BE2C (cell line): Measurements from ENCODE around the gene FBP1. TPM values are rescaled to one million over a fixed set of nuclear protein-coding genes. Genes with fewer than 3 reads are reported as not detected.

Experiments
- DNase-seq: peaks from one replicate; pipeline ENCODE4 v3.0.0-alpha.2; 2020
- H3K27me3 ChIP-seq: fragments of 250-450 bp; sonication (Bioruptor Pico); 2 replicates; pipeline ENCODE4 v1.5.1; 2020; ENCODE audit warnings: mild to moderate bottlenecking
- H3K36me3 ChIP-seq: fragments of 250-450 bp; sonication (Bioruptor Pico); 2 replicates; pipeline ENCODE4 v1.5.1; 2020; ENCODE audit warnings: mild to moderate bottlenecking
- H3K4me1 ChIP-seq: fragments of 250-450 bp; sonication (Bioruptor Pico); 2 replicates; pipeline ENCODE4 v1.5.1; 2020
- H3K4me3 ChIP-seq: 2 replicates; pipeline ENCODE4 v1.5.1; 2011; ENCODE audit warnings: low read depth, low read length
- H3K9me3 ChIP-seq: fragments of 250-450 bp; sonication (Bioruptor Pico); 2 replicates; pipeline ENCODE4 v1.5.1; 2020
- CTCF ChIP-seq: IDR thresholded peaks from 2 replicates; pipeline ENCODE4 v1.5.1; 2012; ENCODE audit warnings: mild to moderate bottlenecking, low read depth, low read length
- polyA plus RNA-seq: library from polyadenylated mRNA; unstranded; fragments of >200 nt; gene quantifications from one replicate; pipeline ENCODE4 v1.2.1, GENCODE V29; 2012; ENCODE audit warnings: low read depth, missing spikeins; ENCODE audit not compliant: insufficient read length, insufficient read depth

The FBP1 gene
- not detected for polyA plus RNA-seq

DNA sequence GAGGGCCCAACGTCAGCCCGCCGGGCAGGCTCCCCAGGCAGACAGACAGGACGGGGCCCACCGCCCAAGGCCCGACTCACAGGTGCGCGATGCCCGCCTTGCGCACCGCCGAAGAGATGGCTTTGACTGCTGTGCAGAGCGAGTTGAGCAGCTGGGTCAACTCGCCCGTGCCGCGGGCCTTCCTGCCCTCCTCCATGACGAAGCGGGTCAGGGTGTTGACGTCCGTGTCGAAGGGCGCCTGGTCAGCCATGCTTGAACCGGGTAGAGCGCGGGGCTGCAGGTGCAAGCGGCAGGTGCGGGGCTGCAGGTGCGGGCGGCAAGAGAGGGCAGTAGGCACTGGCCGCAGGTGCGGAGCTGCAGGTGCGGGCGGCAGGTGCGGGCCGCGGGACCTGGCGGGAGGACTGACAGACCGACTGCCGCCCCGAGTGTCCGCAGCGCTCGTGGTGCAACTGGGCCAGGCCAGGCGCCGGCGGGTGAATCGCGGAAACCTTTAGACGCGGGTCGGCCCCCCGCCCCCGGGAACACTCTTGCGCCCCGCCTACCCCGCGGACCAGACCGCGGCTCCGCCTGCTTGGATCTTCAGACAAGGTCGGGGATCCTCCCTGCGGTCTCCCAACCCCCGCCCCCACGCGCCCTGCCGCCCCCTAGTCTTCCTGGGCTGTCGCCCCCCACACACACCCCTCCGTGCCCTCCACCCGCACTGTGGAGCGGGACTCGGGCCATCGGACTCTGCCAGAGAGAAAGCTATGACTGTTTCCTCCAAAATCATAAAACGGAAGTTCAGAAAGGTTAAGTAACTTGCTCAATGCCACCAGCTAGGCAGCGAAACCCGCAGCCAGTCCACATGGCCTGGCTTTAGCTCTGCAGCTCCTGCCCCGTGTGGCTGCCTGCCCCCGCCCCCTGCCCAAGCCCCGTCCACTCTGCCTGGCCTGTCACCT is at the start of gene FBP1:
TSS of gene FBP1 (minus strand) at position 458 of the 938 bp plus-strand sequence. CDS start at position 250, 208 bp downstream.
- TF ChIP-seq CTCF = no peak
- Histone ChIP-seq H3K27me3 (no peaks in the 10 kb centered on the region), H3K4me1 (no peaks in the 10 kb centered on the region; the same call in 1 of the 2 replicates), H3K4me3 (no peak within 1 kb of the TSS), H3K36me3 (no peaks in the 10 kb centered on the region), H3K9me3 (no peaks in the 10 kb centered on the region)
- DNase-seq = no peak

- H3K36me3 ChIP-seq = no peaks in the 10 kb centered on the region
- TF ChIP-seq CTCF = no peak
- H3K27me3 ChIP-seq = no peaks in the 10 kb centered on the region
- H3K9me3 ChIP-seq = no peaks in the 10 kb centered on the region
- H3K4me3 ChIP-seq = no peak overlapping the region
- peaks cover 9% of the 10 kb centered on the region for H3K4me1 ChIP-seq
- no peak for DNase-seq
Measured at GRCh38 chr9:94687451-94687850, 48.1 kb upstream of the FBP1 start.

DNA sequence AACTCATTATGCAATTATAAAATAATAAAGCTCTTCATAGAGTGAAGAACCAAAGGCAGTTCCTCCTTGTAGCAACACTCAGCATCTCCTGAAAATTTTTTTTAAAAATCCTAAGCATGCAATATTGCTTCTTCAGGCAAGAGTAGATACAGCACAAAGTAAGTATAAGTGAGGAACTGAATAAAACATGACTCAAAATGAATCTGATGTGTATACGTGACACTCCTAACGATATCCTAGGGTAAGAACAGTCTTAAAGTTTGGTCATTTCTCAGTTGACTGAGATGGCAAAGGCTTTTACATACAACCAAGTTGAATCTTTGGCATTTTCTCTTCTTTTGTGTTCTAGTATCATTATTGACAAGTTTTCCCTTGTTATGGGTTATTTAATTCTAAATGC is 46.0 kb upstream of the FBP1 start:
- Histone ChIP-seq H3K4me3 (no peak overlapping the region), H3K27me3 (no peaks in the 10 kb centered on the region), H3K9me3 (no peaks in the 10 kb centered on the region), H3K36me3 (no peaks in the 10 kb centered on the region), H3K4me1 (peaks cover 16% of the 10 kb centered on the region)
- DNase-seq = no peak
- TF ChIP-seq CTCF = no peak

- Histone ChIP-seq H3K27me3 (no peaks in the 10 kb centered on the region), H3K36me3 (no peaks in the 10 kb centered on the region), H3K4me3 (0 out of 2 replicates have a peak overlapping the region, but pooled peaks have one; percentile 5), H3K9me3 (no peaks in the 10 kb centered on the region), H3K4me1 (peaks cover 31% of the 10 kb centered on the region)
- DNase-seq = peak; percentile 92
- TF ChIP-seq CTCF = peak; percentile 87
Measured at GRCh38 chr9:94681508-94681907, 42.2 kb upstream of the FBP1 start.

DNA sequence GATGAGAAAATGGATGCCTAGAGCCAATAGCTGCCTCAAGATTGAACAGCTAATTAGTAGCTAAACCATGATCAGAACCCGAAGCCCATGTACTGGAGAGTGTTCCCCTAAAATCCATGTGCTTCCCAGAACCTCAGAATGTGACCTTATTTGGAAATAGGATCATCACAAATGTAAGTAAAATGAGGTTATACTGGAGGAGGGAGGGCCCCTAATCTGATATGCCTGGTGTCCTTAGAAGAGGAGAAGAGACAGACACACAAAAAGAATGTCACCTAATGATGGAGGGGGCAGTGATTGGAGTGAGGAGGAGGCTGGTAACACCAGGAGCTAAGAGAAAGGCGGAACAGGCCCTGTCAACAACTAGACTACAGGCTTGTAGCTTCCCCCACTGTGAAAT is 41.3 kb upstream of the FBP1 start:
- H3K36me3 ChIP-seq = no peaks in the 10 kb centered on the region
- no peak for TF ChIP-seq CTCF
- DNase-seq = no peak
- H3K9me3 ChIP-seq = no peaks in the 10 kb centered on the region
- H3K27me3 ChIP-seq = no peaks in the 10 kb centered on the region
- peaks cover 23% of the 10 kb centered on the region for H3K4me1 ChIP-seq
- H3K4me3 ChIP-seq = no peak overlapping the region

GRCh38 chr9:94680020-94680419 is 40.7 kb upstream of the FBP1 start:
- Histone ChIP-seq H3K4me1 (peaks cover 23% of the 10 kb centered on the region), H3K27me3 (no peaks in the 10 kb centered on the region), H3K36me3 (no peaks in the 10 kb centered on the region), H3K4me3 (no peak overlapping the region), H3K9me3 (no peaks in the 10 kb centered on the region)
- no peak for TF ChIP-seq CTCF
- DNase-seq = no peak
